Upper lobe of right lung (tissue), 1 donor: ENCODE results near the gene IL1B. TPM values are rescaled to one million over a fixed set of nuclear protein-coding genes. Genes with fewer than 3 reads are reported as not detected.
A peak's percentile ranks its signal among the peaks of the same experiment; 100 is the strongest.
"Not testable (repeated sequence)": the region's sequence is repeated elsewhere in the genome, so short reads cannot be mapped to it uniquely, and the experiment has no call there.

Experiments
- ATAC-seq: fragments of 200-7000 bp; cut with Tn5 transposase; one replicate; pipeline ENCODE4 v1.9.1; 2020; ENCODE audit warnings: mild to moderate bottlenecking, moderate library complexity
- DNase-seq: peaks from one replicate; pipeline ENCODE4 v3.0.0-alpha.2; 2020
- H3K27ac ChIP-seq: fragments of 200-600 bp; one replicate; pipeline ENCODE4 v1.8.0; 2022
- H3K27me3 ChIP-seq: fragments of 200-600 bp; one replicate; pipeline ENCODE4 v1.8.0; 2022; ENCODE audit warnings: mild to moderate bottlenecking
- H3K36me3 ChIP-seq: fragments of 200-600 bp; one replicate; pipeline ENCODE4 v1.8.0; 2022
- H3K4me1 ChIP-seq: fragments of 200-600 bp; one replicate; pipeline ENCODE4 v1.8.0; 2022
- H3K4me3 ChIP-seq: fragments of 200-600 bp; one replicate; pipeline ENCODE4 v1.8.0; 2022; ENCODE audit warnings: mild to moderate bottlenecking
- H3K9me3 ChIP-seq: fragments of 200-600 bp; one replicate; pipeline ENCODE4 v1.8.0; 2022
- CTCF ChIP-seq: fragments of 200-600 bp; IDR thresholded peaks from one replicate; pipeline ENCODE4 v1.8.0; 2022; ENCODE audit warnings: antibody characterized with exemption
- intact Hi-C: fragments of 100-400 bp; cut with DNase I; formaldehyde crosslinking; loops from one replicate; pipeline ENCODE4 v1.11.0; 2022
- total RNA-seq: library from RNA; stranded (reverse); fragmentation: NEBNext Ultra II Directional; extraction: Animal tissue kit (Norgen Biotek cat#: 25700); gene quantifications from one replicate; pipeline ENCODE4 v1.2.1, GENCODE V29; 2021
- donor health status: DM: no; HTN: yes; CAD: no; lungs with severe emphysema.

The IL1B gene
- total RNA-seq, 1 donor from 2014 or later, result 11.5 TPM

- ATAC-seq (peak; percentile 23), DNase-seq (no peak)
- H3K27me3 ChIP-seq, result no peaks in the 10 kb centered on the region
- no peak overlapping the region for H3K27ac ChIP-seq
- intact Hi-C loops, result no loop called here
- no peak for TF ChIP-seq CTCF
- no peaks in the 10 kb centered on the region for H3K36me3 ChIP-seq
- H3K9me3 ChIP-seq, result no peaks in the 10 kb centered on the region
- peaks cover 12% of the 10 kb centered on the region for H3K4me1 ChIP-seq
- no peak overlapping the region for H3K4me3 ChIP-seq
These were observed 29.7 kb upstream of the IL1B start for GRCh38 chr2:112866128-112866835.

- no peak for TF ChIP-seq CTCF
- peaks cover 4% of the 10 kb centered on the region for H3K4me1 ChIP-seq
- DNase-seq, result no peak
These were observed 27.5 kb upstream of the IL1B start for GRCh38 chr2:112864072-112864471.

GRCh38 chr2:112859406-112860183 lies 23.0 kb upstream of the IL1B start:
- H3K27ac ChIP-seq, H3K36me3 ChIP-seq, H3K4me3 ChIP-seq, H3K9me3 ChIP-seq, H3K27me3 ChIP-seq, ATAC-seq, H3K4me1 ChIP-seq, intact Hi-C loops, DNase-seq: not testable (repeated sequence)

More at GRCh38 chr2:112864072-112864471, 27.5 kb upstream of the IL1B start:
- H3K36me3 ChIP-seq, result no peaks in the 10 kb centered on the region
- H3K27ac ChIP-seq, result no peak overlapping the region
- no peaks in the 10 kb centered on the region for H3K27me3 ChIP-seq
- ATAC-seq, result no peak
- intact Hi-C loops, result no loop called here
- no peaks in the 10 kb centered on the region for H3K9me3 ChIP-seq
- H3K4me3 ChIP-seq, result no peak overlapping the region

- ATAC-seq, result no peak
- Histone ChIP-seq H3K27me3 (no peaks in the 10 kb centered on the region), H3K9me3 (no peaks in the 10 kb centered on the region), H3K27ac (no peak overlapping the region), H3K4me1 (no peaks in the 10 kb centered on the region), H3K36me3 (no peaks in the 10 kb centered on the region), H3K4me3 (no peak overlapping the region)
- intact Hi-C loops, result no loop called here
- no peak for TF ChIP-seq CTCF
- DNase-seq, result no peak
These were observed 14.0 kb upstream of the IL1B start for GRCh38 chr2:112850588-112850987.

GRCh38 chr2:112849956-112850355 lies 13.4 kb upstream of the IL1B start:
- DNase-seq (no peak), ATAC-seq (no peak)
- Histone ChIP-seq H3K4me3 (no peak overlapping the region), H3K36me3 (no peaks in the 10 kb centered on the region), H3K9me3 (no peaks in the 10 kb centered on the region), H3K27ac (no peak overlapping the region), H3K4me1 (no peaks in the 10 kb centered on the region), H3K27me3 (no peaks in the 10 kb centered on the region)
- TF ChIP-seq CTCF, result no peak
- intact Hi-C loops, result no loop called here

- Histone ChIP-seq H3K4me1 (no peaks in the 10 kb centered on the region), H3K27me3 (no peaks in the 10 kb centered on the region), H3K27ac (no peak overlapping the region), H3K4me3 (no peak overlapping the region), H3K36me3 (no peaks in the 10 kb centered on the region), H3K9me3 (no peaks in the 10 kb centered on the region)
- no peak for ATAC-seq
- no peak for TF ChIP-seq CTCF
- intact Hi-C loops, result no loop called here
- no peak for DNase-seq
These were observed 12.3 kb upstream of the IL1B start for GRCh38 chr2:112848833-112849232.
